Left renal pelvis (tissue), 4 donors: ENCODE data around the gene ZNF577. TPM values are rescaled to one million over a fixed set of nuclear protein-coding genes. Genes with fewer than 3 reads are reported as not detected.
"Not testable (repeated sequence)": the region's sequence is repeated elsewhere in the genome, so short reads cannot be mapped to it uniquely, and the experiment has no call there.

Source experiments
- DNase-seq, 4 donors: peaks; one replicate each; pipeline ENCODE4 v3.0.0-alpha.2; 2013; ENCODE audit warnings: low read depth in 4 of 4, low spot score in 3 of 4
- polyA plus RNA-seq, 4 donors: library from polyadenylated mRNA; unstranded; fragments of 120-200 nt; gene quantifications; one replicate each; pipeline ENCODE4 v1.2.1, GENCODE V29; 2013; ENCODE audit not compliant: insufficient read length in 4 of 4

The ZNF577 gene
- polyA plus RNA-seq: 10 to 100 TPM; 31.1 to 48.6 (median 44.1) TPM

- peak; percentile 85 to 92 (median 90) for DNase-seq
These were observed at the start of gene ZNF577 for GRCh38 chr19:51887522-51888498. TSS of gene ZNF577 (minus strand) at chr19:51887951. CDS start at chr19:51880382, 7,569 bp downstream.

DNA sequence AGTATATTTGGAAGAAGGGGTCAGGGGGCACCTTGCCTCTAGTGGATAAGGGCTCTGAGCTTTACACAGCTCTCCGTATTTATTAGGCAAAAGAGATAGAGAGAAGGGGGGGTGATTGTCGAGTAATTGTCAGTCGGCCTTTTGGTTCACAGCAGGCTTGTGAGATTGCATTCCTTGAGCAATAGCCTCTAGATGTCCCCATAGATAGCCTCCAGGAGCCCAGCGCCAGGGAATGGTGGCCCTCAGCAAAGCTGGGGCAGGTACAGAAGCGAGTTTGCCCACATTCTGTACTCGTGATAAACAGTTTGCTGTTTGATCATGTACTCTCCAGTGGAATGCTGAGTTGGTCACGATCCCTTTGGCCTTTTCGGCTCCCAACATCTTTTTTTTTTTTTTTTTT, 44.2 kb upstream of the ZNF577 start:
- no peak for DNase-seq

DNA sequence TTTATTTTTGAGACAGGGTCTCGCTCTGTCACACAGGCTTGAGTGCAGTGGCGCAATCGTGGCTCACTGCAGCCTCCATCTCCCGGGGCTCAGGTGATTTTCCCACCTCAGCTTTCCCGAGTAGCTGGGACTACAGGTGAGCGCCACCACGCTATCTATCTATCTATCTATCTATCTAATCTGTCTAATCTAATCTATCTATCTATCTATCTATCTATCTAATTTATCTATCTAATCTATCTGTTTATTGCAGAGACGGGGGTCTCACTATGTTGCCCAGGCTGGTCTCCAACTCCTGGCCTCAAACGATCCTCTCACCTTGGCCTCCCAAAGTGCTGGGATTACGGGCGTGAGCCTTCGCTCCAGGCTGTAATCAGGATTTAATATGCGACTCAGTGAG, 40.1 kb upstream of the ZNF577 start:
- no peak for DNase-seq

GRCh38 chr19:51926784-51927741, 39.3 kb upstream of the ZNF577 start, which contains the start of gene ZNF613:
TSS of gene ZNF613 (plus strand) at chr19:51927472. CDS start at chr19:51936221, 8,749 bp downstream.
- peak; percentile 89 to 97 (median 92) for DNase-seq

DNA sequence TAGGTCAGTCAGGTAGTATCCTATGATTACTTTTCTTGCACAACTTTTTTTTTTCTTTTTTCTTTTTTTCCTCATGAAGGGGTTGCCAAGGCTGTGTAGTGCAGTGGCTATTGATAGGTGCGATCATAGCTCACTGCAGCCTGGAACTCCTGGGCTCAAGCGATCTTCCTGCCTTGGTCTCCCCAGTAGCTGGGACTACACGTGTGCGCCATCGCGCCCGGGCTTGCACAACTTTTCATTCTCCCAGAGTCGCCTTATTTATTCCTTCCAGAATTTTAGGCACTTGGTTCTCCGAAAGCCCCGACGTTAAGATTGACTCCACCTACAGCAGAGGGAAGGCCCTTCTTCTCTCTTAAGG, 38.7 kb upstream of the ZNF577 start:
- no peak for DNase-seq

DNA sequence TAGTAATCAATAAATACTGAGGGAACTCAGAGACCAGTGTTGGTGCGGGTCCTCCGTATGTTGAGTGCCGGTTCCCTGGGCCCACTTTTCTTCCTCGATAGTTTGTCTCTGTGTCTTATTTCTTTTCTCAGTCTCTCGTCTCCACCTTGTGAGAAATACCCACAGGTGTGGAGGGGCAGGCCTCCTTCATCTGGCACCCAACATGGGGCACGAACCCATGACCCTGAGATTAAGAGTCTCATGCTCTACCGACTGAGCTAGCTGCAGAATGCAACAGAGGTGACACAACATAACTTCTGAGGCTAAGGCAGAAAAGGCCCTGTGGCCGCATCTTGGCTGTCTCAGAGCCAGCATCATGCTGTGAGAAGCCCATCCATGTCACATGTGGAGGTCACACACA, 34.2 kb upstream of the ZNF577 start:
- no peak for DNase-seq

DNA sequence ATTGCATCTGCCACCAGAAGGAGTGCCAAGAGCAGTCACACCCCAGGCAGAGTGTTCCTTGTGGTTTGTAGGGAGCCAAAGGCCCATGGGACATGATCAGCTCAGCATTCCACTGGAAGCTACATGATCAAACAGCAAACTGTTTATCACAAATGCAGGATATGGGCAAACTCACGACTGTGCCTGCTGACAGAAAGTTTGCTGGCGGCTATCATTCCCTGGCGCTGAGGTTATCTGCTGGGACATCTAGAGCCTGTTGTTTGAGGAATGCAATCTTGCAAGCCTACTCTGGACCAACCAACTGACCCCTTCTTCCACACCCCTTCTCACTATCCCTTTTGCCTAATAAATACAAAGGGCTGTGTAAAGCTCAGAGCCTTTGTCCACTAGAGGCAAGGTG, 31.9 kb upstream of the ZNF577 start:
- no peak for DNase-seq

DNA sequence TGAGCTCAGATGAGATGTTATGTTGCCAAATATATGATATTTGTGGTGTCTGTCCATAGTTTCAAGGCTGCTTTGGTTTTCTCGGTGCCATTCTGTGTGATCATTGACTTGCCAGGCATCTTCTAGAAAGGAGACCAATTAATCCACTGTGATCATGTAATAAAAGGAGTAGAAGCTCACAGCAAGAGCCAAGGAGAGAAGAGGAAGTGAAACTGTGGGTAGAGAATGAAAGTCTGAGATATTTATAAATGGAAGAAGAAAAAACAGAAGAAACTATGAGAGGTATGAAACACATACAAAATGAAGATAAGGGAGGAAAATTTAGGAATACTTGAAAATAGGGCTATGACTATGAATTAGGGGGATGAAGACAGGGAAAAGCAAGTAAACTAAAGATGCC, 28.4 kb upstream of the ZNF577 start:
- DNase-seq: no peak

- no peak for DNase-seq
These were observed 27.6 kb upstream of the ZNF577 start for GRCh38 chr19:51915324-51915867.

- not testable (repeated sequence) for DNase-seq
These were observed 20.2 kb upstream of the ZNF577 start for GRCh38 chr19:51907981-51908380.

DNA sequence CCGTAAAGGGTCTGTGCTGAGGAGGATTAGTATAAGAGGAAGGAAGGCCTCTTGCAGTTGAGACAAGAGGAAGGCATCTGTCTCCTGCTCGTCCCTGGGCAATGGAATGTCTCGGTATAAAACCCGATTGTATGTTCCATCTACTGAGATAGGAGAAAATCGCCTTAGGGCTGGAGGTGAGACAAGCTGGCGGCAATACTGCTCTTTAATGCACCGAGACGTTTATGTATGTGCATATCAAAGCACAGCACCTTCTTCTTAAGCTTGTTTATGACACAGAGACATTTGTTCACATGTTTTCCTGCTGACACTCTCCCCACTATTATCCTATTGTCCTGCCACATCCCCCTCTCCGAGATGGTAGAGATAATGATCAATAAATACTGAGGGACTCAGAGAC, 18.4 kb upstream of the ZNF577 start:
- not testable (repeated sequence) for DNase-seq

DNA sequence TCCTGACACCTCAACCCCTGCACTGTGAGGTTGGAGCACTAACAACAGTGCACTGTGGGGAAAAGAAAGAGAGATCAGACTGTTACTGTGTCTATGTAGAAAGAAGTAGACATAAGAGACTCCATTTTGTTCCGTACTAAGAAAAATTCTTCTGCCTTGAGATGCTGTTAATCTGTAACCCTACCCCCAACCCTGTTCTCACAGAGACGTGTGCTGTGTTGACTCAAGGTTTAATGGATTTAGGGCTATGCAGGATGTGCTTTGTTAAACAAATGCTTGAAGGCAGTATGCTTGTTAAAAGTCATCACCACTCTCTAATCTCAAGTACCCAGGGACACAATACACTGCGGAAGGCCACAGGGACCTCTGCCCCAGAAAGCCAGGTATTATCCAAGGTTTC, 17.9 kb upstream of the ZNF577 start:
- DNase-seq: not testable (repeated sequence)

DNA sequence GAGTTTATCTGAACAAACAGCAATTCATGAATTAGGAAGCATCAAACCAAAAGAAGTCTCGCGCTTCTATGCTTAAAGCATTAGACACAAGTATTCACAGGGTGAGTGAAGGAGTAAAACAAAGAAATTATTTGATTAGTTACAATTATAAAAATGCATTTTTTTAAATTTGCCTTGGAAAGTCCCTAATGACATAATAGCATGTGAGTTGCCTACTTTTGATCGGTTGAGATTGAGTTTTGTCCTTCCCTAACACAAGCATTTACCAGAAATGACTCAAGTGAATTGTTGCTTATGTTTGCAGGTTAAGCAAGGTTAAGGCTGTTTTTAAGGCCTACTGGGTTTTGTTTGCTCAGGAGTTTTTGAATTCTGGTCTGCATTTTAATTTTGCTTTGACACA, 17.5 kb upstream of the ZNF577 start:
- DNase-seq: no peak

- peak; percentile 76 to 81 (median 80) for DNase-seq
These were observed 16.8 kb upstream of the ZNF577 start, which contains the start of gene ZNF649 for GRCh38 chr19:51904331-51905165. TSS of gene ZNF649 (minus strand) at chr19:51905017. CDS start at chr19:51900107, 4,910 bp downstream.

DNA sequence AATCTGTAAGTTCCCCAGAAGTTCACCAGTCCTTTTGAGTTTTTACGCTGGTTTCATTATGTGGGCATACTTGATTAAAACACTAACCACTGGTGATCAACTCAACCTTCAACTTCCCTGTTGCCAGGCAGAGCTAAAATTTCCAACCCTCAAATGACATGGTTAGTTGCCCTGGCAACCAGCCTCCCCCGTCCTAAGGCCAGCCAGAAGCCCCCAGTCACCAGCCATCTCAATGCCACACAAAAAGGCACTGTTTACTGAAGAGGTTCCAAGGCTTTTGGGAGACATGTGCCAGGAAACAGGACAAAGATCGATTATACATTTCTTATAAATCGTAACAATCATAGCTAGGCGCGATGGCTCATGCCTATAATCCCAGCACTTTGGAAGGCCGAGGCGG, 15.4 kb upstream of the ZNF577 start:
- DNase-seq: no peak

DNA sequence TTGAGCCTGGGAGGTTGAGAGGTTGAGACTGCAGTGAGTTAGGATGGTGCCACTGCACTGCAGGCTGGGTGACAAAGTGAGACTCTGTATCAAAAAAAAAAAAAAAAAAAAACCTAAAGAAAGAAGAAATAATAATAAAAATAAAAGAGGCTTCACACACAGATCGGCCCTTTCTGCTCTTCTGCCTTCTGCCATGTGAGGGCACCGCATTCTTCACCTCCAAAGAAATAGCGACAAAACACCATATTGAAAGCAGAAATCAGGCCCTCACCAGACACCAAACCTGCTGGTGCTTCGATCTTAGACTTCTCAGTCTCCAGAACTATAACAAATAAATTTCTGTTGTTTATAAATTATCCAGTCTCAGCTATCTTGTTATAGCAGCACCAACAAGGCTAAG, 14.1 kb upstream of the ZNF577 start:
- DNase-seq: no peak

DNA sequence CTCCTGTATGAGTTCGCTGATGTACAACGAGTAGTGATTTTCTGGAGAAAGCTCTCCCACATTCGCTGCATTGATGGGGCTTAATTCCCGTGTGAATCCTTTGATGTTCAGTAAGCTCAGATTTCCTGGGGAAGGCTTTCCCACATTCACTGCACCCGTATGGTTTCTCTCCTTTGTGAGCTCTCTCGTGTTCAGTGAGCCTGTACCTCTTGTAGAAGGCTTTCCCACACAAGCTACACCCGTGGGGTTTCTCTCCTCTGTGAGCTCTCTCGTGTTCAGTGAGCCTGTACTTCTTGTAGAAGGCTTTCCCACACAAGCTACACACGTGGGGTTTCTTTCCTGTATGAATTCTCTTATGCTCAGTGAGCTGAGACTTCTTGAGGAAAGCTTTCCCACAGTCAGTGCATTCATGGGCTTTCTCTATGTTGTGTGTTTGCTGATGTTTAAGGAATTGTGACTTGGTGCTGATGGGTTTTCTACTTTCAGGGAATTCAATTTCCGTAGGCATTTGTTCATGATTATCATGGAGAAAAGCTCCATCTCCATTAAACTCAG, 3.5 kb upstream of the ZNF577 start:
- DNase-seq: no peak

DNA sequence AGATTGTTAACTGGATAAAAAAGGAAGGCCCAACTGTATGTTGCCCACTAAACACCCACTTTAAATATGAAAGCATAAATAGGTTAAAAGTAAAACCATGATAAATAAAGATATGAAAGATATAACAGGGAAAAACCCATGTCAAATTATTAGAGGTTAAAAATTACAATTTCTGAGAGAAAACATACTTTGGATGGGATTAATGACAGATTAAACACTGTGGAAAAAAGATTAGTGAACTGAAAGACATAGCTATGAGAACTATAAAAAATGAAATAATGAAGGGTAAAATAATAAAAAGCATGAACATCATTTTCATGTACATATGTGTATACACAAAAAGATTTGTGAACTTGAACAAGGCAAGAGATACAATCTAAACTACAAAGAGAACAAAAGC, 2.2 kb upstream of the ZNF577 start:
- DNase-seq: no peak

GRCh38 chr19:51884713-51885112, 3.0 kb downstream of the ZNF577 start:
- DNase-seq: no peak
